ENCODE measurements around the gene FKBP14. TPM values are rescaled to one million over a fixed set of nuclear protein-coding genes. Genes with fewer than 3 reads are reported as not detected.

Gene FKBP14
- total and polyA plus RNA-seq, 2 of the 8 experiments (the other 6 are each of a cell fraction or from before 2014, with no cell fraction given), result 3.2 to 20.7 TPM

GRCh38 chr7:29993140-29993539, 33.4 kb downstream of the FKBP14 start (continued):
- TF ChIP-seq E2F6 (IDR thresholded peaks at IDR 0.05) (no peak), SP4 (IDR thresholded peaks at IDR 0.05; ENCODE audit: low read length) (no peak), TAF1 (IDR thresholded peaks at IDR 0.05; ENCODE audit: low read depth, low read length) (no peak), GTF2F1 (IDR thresholded peaks at IDR 0.05; ENCODE audit: borderline replicate concordance, low read depth, low read length) (no peak), CHD7 (IDR thresholded peaks at IDR 0.05; ENCODE audit: insufficient replicate concordance, low read length) (no peak), GABPA (IDR thresholded peaks at IDR 0.05; ENCODE audit: borderline replicate concordance, insufficient read depth, low read length) (no peak), JUND (IDR thresholded peaks at IDR 0.05; ENCODE audit: low read length) (no peak)

Measured in H1 (cell line).